ENCODE results near the gene OR52H1. TPM values are rescaled to one million over a fixed set of nuclear protein-coding genes. Genes with fewer than 3 reads are reported as not detected.

OR52H1 gene
- polyA plus RNA-seq (2012; rRNA removed): not detected in 2 replicates
- polyA plus RNA-seq (2012; cell fraction: cytosol; rRNA removed): not detected in 2 replicates
- not detected in 2 replicates for polyA plus RNA-seq (2012; cell fraction: nucleus; rRNA removed)

DNA sequence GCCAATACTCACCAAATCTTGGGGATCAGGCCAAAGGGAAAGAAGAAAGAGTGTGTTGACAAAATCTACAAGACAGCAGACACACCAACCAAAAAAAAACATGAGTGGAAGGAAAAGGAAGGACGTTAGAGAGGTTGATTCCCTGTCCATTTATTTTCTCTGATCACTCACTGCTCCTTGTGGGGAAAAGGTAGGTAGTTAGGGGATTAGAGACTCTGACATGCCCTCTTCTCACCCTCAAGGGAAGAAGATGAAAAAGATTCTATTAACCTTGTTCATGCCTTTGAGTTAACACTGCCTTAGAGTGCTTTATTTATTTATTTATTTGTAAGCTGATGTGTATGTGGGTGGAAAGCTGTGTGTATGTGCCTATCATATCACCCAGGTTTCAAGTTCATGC, at the start of gene OR52H1:
OR52H1 (minus strand) TSS at position 101 of the 400 bp plus-strand sequence. CDS start 3,035 bp downstream, outside the sequence.
- Histone ChIP-seq H3K4me3 (ENCODE audit: low read depth in 2 of 2, low read length in 1 of 2) (no peak within 1 kb of the TSS), H3K9me3 (no peaks in the 10 kb centered on the region), H4K20me1 (ENCODE audit: insufficient read depth) (no peaks in the 10 kb centered on the region), H3K9ac (no peak within 1 kb of the TSS), H3K4me2 (no peak within 1 kb of the TSS), H3K79me2 (ENCODE audit: insufficient read depth) (no peaks in the 10 kb centered on the region), H3K27ac (ENCODE audit: low read depth in 2 of 2, low read length in 1 of 2) (no peak within 1 kb of the TSS), H3F3A (replicated peaks; ENCODE audit: insufficient read depth) (no peaks in the 10 kb centered on the region), H3K27me3 (ENCODE audit: insufficient read depth) (peaks cover 8% of the 10 kb centered on the region; the same call in 1 of the 2 replicates), H3K4me1 (ENCODE audit: control insufficient read depth in 1 of 2, insufficient read depth in 2 of 2, low read depth in 1 of 2, low read length in 1 of 2) (no peaks in the 10 kb centered on the region), H2AFZ (ENCODE audit: low read depth) (no peak within 1 kb of the TSS), H3K36me3 (replicated peaks in 1 of 2; ENCODE audit: control insufficient read depth in 1 of 2, insufficient read depth in 2 of 2, low read length in 1 of 2) (no peaks in the 10 kb centered on the region), H3K9me2 (no peaks in the 10 kb centered on the region)
- POLR2A ChIA-PET: no interaction called here
- no peak for TF ChIP-seq NFIC (IDR thresholded peaks at IDR 0.05; ENCODE audit: borderline replicate concordance)
- TF ChIP-seq, protein P1, sequence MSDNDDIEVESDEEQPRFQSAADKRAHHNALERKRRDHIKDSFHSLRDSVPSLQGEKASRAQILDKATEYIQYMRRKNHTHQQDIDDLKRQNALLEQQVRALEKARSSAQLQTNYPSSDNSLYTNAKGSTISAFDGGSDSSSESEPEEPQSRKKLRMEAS (IDR thresholded peaks at IDR 0.05; ENCODE audit: low read depth): no peak
- TF ChIP-seq POLR2AphosphoS5 (IDR thresholded peaks at IDR 0.05; ENCODE audit: low read depth, low read length): no peak
- TF ChIP-seq, protein P2, sequence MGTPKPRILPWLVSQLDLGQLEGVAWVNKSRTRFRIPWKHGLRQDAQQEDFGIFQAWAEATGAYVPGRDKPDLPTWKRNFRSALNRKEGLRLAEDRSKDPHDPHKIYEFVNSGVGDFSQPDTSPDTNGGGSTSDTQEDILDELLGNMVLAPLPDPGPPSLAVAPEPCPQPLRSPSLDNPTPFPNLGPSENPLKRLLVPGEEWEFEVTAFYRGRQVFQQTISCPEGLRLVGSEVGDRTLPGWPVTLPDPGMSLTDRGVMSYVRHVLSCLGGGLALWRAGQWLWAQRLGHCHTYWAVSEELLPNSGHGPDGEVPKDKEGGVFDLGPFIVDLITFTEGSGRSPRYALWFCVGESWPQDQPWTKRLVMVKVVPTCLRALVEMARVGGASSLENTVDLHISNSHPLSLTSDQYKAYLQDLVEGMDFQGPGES (IDR thresholded peaks at IDR 0.05; ENCODE audit: low read depth, low read length): no peak
- TF ChIP-seq EZH2phosphoT487 (IDR thresholded peaks at IDR 0.05; ENCODE audit: borderline replicate concordance, low read depth): no peak
- TF ChIP-seq NRF1 (IDR thresholded peaks at IDR 0.05; ENCODE audit: low read depth, low read length): no peak
- CTCF ChIA-PET: no interaction called here
- no peak for DNase-seq
- WGBS (ENCODE audit: low lambda C conversion rate): 19% methylated on average over 1 of the region's 1 CpG

DNA sequence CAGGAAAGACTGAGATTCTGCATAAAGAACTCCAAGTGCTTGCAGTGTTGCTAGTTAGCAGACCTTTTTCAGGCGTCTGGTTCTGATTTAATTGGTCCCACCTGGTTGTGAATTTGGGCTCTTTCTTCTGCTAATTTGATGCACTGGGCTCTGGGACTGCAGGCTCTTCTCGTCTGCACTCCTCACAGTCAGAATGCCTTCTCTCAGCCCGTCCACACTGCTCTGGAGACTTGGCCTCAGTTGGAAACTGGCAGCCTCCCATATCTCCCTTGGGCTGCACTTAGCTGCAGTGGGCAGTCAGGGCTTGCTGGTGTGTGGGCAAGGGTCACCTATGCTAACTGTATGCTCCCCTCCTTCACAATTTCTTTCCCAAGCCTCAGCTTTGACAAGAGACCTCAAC, 49.6 kb upstream of the OR52H1 start:
- DNase-seq: no peak
- Histone ChIP-seq H3F3A (replicated peaks; ENCODE audit: insufficient read depth) (peaks cover 8% of the 10 kb centered on the region), H3K9me2 (no peaks in the 10 kb centered on the region), H3K4me3 (ENCODE audit: low read depth in 2 of 2, low read length in 1 of 2) (no peak overlapping the region), H3K79me2 (ENCODE audit: insufficient read depth) (no peaks in the 10 kb centered on the region), H3K4me1 (ENCODE audit: control insufficient read depth in 1 of 2, insufficient read depth in 2 of 2, low read depth in 1 of 2, low read length in 1 of 2) (no peaks in the 10 kb centered on the region), H3K9me3 (no peaks in the 10 kb centered on the region), H2AFZ (ENCODE audit: low read depth) (no peak overlapping the region), H3K27me3 (ENCODE audit: insufficient read depth) (peaks cover 38% of the 10 kb centered on the region; the same call in 1 of the 2 replicates), H3K36me3 (replicated peaks in 1 of 2; ENCODE audit: control insufficient read depth in 1 of 2, insufficient read depth in 2 of 2, low read length in 1 of 2) (no peaks in the 10 kb centered on the region), H3K4me2 (no peak overlapping the region), H3K9ac (no peak overlapping the region), H4K20me1 (ENCODE audit: insufficient read depth) (no peaks in the 10 kb centered on the region), H3K27ac (ENCODE audit: low read depth in 2 of 2, low read length in 1 of 2) (no peak overlapping the region)
- TF ChIP-seq, protein P3, sequence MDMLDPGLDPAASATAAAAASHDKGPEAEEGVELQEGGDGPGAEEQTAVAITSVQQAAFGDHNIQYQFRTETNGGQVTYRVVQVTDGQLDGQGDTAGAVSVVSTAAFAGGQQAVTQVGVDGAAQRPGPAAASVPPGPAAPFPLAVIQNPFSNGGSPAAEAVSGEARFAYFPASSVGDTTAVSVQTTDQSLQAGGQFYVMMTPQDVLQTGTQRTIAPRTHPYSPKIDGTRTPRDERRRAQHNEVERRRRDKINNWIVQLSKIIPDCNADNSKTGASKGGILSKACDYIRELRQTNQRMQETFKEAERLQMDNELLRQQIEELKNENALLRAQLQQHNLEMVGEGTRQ (IDR thresholded peaks at IDR 0.05; ENCODE audit: borderline replicate concordance, low read depth, low read length): no peak
- TF ChIP-seq, protein P4, sequence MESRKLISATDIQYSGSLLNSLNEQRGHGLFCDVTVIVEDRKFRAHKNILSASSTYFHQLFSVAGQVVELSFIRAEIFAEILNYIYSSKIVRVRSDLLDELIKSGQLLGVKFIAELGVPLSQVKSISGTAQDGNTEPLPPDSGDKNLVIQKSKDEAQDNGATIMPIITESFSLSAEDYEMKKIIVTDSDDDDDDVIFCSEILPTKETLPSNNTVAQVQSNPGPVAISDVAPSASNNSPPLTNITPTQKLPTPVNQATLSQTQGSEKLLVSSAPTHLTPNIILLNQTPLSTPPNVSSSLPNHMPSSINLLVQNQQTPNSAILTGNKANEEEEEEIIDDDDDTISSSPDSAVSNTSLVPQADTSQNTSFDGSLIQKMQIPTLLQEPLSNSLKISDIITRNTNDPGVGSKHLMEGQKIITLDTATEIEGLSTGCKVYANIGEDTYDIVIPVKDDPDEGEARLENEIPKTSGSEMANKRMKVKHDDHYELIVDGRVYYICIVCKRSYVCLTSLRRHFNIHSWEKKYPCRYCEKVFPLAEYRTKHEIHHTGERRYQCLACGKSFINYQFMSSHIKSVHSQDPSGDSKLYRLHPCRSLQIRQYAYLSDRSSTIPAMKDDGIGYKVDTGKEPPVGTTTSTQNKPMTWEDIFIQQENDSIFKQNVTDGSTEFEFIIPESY (IDR thresholded peaks at IDR 0.05; ENCODE audit: borderline replicate concordance, low read depth): no peak
- TF ChIP-seq RAD21 (IDR thresholded peaks at IDR 0.05; ENCODE audit: low read length): no peak
- no peak for TF ChIP-seq RCOR1 (IDR thresholded peaks at IDR 0.05; ENCODE audit: low read length)
- TF ChIP-seq EZH2phosphoT487 (IDR thresholded peaks at IDR 0.05; ENCODE audit: borderline replicate concordance, low read depth): no peak
- no peak for TF ChIP-seq FOSL2 (IDR thresholded peaks at IDR 0.05; ENCODE audit: borderline replicate concordance, low read depth)
- TF ChIP-seq, protein P5, sequence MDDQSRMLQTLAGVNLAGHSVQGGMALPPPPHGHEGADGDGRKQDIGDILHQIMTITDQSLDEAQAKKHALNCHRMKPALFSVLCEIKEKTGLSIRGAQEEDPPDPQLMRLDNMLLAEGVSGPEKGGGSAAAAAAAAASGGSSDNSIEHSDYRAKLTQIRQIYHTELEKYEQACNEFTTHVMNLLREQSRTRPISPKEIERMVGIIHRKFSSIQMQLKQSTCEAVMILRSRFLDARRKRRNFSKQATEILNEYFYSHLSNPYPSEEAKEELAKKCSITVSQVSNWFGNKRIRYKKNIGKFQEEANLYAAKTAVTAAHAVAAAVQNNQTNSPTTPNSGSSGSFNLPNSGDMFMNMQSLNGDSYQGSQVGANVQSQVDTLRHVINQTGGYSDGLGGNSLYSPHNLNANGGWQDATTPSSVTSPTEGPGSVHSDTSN (IDR thresholded peaks at IDR 0.05): no peak
- WGBS (ENCODE audit: low lambda C conversion rate): 11% methylated on average over 3 of the region's 3 CpGs
- POLR2A ChIA-PET: no interaction called here
- CTCF ChIA-PET: interaction anchor here (0.9 to 1.6 kb wide), 2 partner anchors 293 to 756 kb away, joined by 3 read pairs; no protein-coding TSS in a partner anchor

Measured in SK-N-SH (cell line).